ENCODE measurements around the gene SRXN1.

DNA sequence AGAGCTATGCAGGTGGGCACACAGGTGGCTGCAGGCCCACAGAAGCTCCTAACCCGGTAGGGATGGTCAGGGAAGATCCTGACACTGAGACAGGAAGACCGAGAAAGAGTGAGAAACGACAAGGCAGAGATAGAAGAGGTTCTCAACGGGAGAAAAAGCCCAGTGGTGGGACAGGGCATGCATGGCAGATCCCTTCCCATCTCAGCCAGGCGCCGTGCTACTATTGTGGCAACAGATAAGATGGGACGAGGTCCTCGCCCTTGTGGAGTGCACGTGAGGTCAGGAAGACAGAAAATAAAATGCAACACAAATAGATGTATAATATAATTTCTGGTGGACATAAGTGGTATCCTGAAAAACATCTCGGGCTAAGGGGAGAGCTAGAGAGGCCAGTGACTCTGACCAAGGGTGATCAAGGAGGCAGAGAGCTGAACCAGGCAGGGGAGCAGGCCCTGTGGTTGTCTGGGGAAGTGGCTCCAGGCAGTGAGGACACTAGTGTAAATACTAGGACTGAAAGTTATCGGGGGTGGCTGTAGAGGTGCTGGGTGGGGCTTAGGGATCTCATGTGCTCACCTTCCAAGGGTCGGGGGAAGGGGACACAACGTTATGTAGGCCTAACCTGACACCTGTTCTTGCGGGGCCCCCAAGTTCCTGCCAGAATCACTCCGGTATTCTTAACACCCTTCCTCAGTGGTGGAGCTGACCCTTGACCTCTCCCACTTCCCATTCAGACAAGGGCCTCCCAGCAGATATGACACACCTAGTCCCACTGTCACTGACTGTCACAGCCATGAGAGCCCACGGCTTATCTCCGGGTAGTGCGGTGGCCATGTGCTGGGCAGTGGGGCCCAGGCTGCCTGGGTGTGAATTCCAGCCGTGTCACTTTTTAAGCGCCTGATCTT, 1.0 kb downstream of the SRXN1 start:
- TF ChIP-seq EZH2 (IDR thresholded peaks at IDR 0.05; ENCODE audit: low read length, missing control alignments): no peak
- TF ChIP-seq, protein P1, sequence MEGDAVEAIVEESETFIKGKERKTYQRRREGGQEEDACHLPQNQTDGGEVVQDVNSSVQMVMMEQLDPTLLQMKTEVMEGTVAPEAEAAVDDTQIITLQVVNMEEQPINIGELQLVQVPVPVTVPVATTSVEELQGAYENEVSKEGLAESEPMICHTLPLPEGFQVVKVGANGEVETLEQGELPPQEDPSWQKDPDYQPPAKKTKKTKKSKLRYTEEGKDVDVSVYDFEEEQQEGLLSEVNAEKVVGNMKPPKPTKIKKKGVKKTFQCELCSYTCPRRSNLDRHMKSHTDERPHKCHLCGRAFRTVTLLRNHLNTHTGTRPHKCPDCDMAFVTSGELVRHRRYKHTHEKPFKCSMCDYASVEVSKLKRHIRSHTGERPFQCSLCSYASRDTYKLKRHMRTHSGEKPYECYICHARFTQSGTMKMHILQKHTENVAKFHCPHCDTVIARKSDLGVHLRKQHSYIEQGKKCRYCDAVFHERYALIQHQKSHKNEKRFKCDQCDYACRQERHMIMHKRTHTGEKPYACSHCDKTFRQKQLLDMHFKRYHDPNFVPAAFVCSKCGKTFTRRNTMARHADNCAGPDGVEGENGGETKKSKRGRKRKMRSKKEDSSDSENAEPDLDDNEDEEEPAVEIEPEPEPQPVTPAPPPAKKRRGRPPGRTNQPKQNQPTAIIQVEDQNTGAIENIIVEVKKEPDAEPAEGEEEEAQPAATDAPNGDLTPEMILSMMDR (conservative IDR thresholded peaks at IDR 0.05 in 1 of 2, IDR thresholded peaks at IDR 0.05 in 1 of 2; ENCODE audit: low read depth in 1 of 2, low read length in 2 of 2): no peak
